ENCODE results near the gene DBH.

DNA sequence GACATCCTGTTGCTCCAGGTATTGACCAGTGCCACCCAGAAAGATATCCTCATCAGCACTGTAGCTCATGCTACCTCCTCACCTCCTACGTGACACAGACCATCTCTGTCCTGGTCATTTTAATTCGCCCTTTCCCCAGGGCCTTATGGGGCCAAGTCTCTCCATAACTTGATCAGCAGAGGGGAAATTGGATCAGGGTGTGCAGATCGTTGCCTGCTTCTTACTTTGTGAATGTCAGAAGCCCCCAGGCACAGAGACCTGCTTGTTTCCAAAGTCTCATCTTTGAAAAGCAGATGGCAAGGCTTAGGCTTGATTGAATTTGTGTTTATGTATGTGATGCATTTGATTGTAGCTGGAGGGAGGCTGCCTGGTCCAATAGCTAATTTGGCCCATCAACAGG is 8.8 kb upstream of the DBH start:
- TF ChIP-seq, protein P1, sequence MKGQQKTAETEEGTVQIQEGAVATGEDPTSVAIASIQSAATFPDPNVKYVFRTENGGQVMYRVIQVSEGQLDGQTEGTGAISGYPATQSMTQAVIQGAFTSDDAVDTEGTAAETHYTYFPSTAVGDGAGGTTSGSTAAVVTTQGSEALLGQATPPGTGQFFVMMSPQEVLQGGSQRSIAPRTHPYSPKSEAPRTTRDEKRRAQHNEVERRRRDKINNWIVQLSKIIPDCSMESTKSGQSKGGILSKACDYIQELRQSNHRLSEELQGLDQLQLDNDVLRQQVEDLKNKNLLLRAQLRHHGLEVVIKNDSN (IDR thresholded peaks at IDR 0.05), result no peak
- TF ChIP-seq EGR1 (IDR thresholded peaks at IDR 0.05) (no peak), CEBPB (IDR thresholded peaks at IDR 0.05) (no peak), TAF1 (IDR thresholded peaks at IDR 0.05; ENCODE audit: low read depth) (no peak), TCF12 (IDR thresholded peaks at IDR 0.05; ENCODE audit: low read depth) (no peak), REST (IDR thresholded peaks at IDR 0.05; ENCODE audit: low read depth) (no peak), EP300 (IDR thresholded peaks at IDR 0.05; ENCODE audit: borderline replicate concordance) (no peak), YY1 (IDR thresholded peaks at IDR 0.05; ENCODE audit: low read depth) (no peak), RAD21 (IDR thresholded peaks at IDR 0.05; ENCODE audit: low read depth) (no peak), CREB1 (IDR thresholded peaks at IDR 0.05; ENCODE audit: low read depth) (no peak), TEAD4 (IDR thresholded peaks at IDR 0.05) (no peak), NFIC (IDR thresholded peaks at IDR 0.05) (no peak)
- TF ChIP-seq, protein P2, sequence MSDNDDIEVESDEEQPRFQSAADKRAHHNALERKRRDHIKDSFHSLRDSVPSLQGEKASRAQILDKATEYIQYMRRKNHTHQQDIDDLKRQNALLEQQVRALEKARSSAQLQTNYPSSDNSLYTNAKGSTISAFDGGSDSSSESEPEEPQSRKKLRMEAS (IDR thresholded peaks at IDR 0.05), result no peak

Data from Ishikawa (cell line).